ENCODE data around the gene RIPPLY2. TPM values are rescaled to one million over a fixed set of nuclear protein-coding genes. Genes with fewer than 3 reads are reported as not detected.
A peak's percentile ranks its signal among the peaks of the same experiment; 100 is the strongest.

Gene RIPPLY2
- total and polyA plus RNA-seq, 7 donors = 0.59 TPM; not detected in 6

DNA sequence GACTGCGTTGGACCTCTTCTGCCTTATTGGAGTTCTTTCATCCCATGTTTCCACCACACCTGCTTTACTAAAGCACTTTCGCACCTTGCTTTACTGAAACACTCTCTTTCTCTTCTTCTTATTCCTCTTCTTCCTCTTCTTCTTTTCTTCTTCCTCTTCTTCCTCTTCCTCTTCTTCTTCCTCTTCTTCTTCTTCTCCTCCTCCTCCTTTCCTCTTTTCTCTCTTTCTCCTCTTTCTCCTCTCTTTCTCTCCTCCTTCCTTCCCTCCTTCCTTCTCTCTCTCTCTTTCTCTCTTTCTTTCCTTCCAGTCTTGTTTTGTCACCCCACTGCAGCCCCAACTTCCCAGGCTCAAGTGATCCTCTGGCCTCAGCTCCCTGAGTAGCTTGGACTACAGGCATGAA lies 4.0 kb upstream of the RIPPLY2 start:
- no peaks in the 10 kb centered on the region for H3K36me3 ChIP-seq (ENCODE audit: insufficient read depth in 1 of 2, low read depth in 1 of 2)
- intact Hi-C loops (cut with DNase I) = no loop called here
- ATAC-seq (no peak), DNase-seq (no peak)
- H3K4me1 ChIP-seq = peaks cover 7% of the 10 kb centered on the region
- H3K4me3 ChIP-seq = no peak overlapping the region
- WGBS, 3 donors = 77 to 88% (median 88%) methylated on average over 2 of the region's 2 CpGs
- peaks cover 0 to 38% (median 0%) of the 10 kb centered on the region in 3 donors for H3K27me3 ChIP-seq (ENCODE audit: insufficient read depth in 3 of 3, low read length in 2 of 3)
- no peaks in the 10 kb centered on the region for H3K9me3 ChIP-seq
- no peak overlapping the region for H3K27ac ChIP-seq
- TF ChIP-seq, protein P1, sequence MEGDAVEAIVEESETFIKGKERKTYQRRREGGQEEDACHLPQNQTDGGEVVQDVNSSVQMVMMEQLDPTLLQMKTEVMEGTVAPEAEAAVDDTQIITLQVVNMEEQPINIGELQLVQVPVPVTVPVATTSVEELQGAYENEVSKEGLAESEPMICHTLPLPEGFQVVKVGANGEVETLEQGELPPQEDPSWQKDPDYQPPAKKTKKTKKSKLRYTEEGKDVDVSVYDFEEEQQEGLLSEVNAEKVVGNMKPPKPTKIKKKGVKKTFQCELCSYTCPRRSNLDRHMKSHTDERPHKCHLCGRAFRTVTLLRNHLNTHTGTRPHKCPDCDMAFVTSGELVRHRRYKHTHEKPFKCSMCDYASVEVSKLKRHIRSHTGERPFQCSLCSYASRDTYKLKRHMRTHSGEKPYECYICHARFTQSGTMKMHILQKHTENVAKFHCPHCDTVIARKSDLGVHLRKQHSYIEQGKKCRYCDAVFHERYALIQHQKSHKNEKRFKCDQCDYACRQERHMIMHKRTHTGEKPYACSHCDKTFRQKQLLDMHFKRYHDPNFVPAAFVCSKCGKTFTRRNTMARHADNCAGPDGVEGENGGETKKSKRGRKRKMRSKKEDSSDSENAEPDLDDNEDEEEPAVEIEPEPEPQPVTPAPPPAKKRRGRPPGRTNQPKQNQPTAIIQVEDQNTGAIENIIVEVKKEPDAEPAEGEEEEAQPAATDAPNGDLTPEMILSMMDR (IDR thresholded peaks at IDR 0.05) = no peak

DNA sequence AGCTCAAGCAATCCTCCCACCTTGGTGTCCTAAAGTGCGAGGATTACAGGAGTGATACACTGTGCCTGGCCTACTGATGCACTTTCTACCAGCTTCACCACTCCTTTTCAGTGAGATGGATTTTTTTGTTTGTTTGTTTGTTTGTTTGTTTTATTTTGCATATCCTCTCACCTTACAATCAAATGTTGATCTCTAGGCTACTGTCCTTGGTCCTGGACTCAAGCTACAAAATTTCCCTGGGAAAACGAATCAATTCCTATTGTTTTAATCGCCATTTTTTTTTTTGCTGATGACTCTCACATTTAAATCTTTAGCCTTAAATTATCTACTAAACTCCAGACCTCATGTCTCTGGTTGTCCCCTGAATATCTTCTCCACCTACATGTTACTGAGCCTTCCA lies 3.5 kb upstream of the RIPPLY2 start:
- no peak for ATAC-seq
- Histone ChIP-seq H3K9me3 (no peaks in the 10 kb centered on the region), H3K27me3 (ENCODE audit: insufficient read depth in 3 of 3, low read length in 2 of 3) (peaks cover 0 to 43% (median 0%) of the 10 kb centered on the region in 3 donors), H3K4me1 (peaks cover 7% of the 10 kb centered on the region), H3K27ac (no peak overlapping the region), H3K36me3 (ENCODE audit: insufficient read depth in 1 of 2, low read depth in 1 of 2) (no peaks in the 10 kb centered on the region), H3K4me3 (no peak overlapping the region)
- WGBS, 3 donors = 80 to 84% (median 81%) methylated on average over 3 of the region's 3 CpGs
- TF ChIP-seq, protein P1 (IDR thresholded peaks at IDR 0.05) = no peak
- intact Hi-C loops (cut with DNase I) = no loop called here
- no peak for DNase-seq

DNA sequence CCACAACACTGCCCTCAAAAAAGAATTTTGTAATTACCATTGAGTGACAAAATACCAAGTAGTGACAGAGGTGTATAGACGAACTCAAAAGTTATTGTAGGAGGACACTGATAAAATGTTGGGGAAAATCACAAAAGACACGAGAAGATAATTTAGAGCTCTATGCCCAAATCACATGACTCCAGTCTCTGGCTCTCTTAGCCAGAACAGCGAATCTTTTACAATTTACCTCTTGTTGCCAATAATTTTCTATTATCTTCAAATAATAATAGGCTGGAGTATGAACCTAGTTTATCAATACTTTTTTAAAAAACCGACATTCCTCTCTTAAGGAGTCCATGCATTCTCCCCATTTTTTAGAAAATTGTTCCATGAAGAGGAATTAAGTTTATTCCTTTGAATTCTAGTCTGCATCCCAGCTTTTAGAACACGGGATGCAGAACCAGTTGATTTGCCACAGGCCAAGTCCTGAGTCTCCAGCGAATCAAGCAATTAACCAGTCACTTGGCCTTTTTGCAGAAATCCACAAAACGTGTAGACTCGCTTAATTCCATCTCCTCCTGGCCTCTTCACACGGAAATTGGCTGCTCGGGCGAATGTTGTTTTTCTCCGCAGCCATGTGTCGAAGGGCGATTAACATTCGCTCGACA lies 507 bp upstream of the RIPPLY2 start:
- 9 to 10% (median 10%) methylated on average over 16 of the region's 16 CpGs for WGBS, 3 donors
- TF ChIP-seq, protein P1 (IDR thresholded peaks at IDR 0.05) = no peak
- no peak for DNase-seq
- intact Hi-C loops (cut with DNase I) = no loop called here
- H3K9me3 ChIP-seq = no peaks in the 10 kb centered on the region
- peak overlapping the region; percentile 60 for H3K4me3 ChIP-seq
- H3K27me3 ChIP-seq (ENCODE audit: insufficient read depth in 3 of 3, low read length in 2 of 3) = peaks cover 0 to 51% (median 4%) of the 10 kb centered on the region in 3 donors
- no peak for ATAC-seq
- no peak overlapping the region for H3K27ac ChIP-seq
- H3K36me3 ChIP-seq (ENCODE audit: insufficient read depth in 1 of 2, low read depth in 1 of 2) = no peaks in the 10 kb centered on the region
- peaks cover 7% of the 10 kb centered on the region for H3K4me1 ChIP-seq

DNA sequence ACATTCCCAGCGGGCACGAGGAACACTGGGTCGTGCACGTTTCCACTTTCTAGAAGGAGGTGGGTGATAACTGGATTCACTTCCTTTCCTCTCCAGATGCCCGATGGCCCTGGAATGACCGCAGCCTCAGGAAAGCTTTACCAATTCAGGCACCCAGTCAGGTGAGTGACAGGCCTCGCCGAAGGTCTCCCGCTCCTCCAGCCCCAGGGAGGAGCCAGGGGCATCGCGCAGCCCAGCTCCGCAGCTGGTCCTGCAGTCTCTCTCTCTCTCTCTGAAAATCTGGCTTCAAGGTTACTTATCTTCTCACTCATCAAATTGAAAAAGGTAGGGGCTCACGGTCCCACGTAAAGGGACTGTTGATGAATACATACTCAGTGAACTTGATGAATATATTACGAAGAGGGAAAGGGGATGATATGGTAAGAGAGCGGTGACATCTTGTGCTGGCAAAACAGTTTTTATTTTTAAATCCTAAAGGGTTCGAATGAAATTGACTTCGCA lies 891 bp downstream of the RIPPLY2 start:
- 11 to 12% (median 11%) methylated on average over 18 of the region's 18 CpGs for WGBS, 3 donors
- intact Hi-C loops (cut with DNase I) = no loop called here
- TF ChIP-seq, protein P1 (IDR thresholded peaks at IDR 0.05) = no peak
- ATAC-seq = peak in 1 of 4 donors; percentile 10
- Histone ChIP-seq H3K9me3 (no peaks in the 10 kb centered on the region), H3K27ac (no peak overlapping the region), H3K4me3 (peak overlapping the region; percentile 60), H3K36me3 (ENCODE audit: insufficient read depth in 1 of 2, low read depth in 1 of 2) (no peaks in the 10 kb centered on the region), H3K4me1 (peaks cover 13% of the 10 kb centered on the region), H3K27me3 (ENCODE audit: insufficient read depth in 3 of 3, low read length in 2 of 3) (peaks cover 0 to 51% (median 4%) of the 10 kb centered on the region in 3 donors)
- DNase-seq = no peak
